ENCODE results near the gene DMD.

The DMD gene

GRCh38 chrX:31126205-31126604, 2085.1 kb downstream of the DMD start:
- DNase-seq (ENCODE audit: insufficient read length) = no peak
- FAIRE-seq = no peak
- TF ChIP-seq TAF1 (IDR thresholded peaks at IDR 0.05; ENCODE audit: borderline replicate concordance, low read depth, low read length) = no peak
- no peak for TF ChIP-seq POLR2AphosphoS5 (IDR thresholded peaks at IDR 0.05; ENCODE audit: low read depth, low read length)
- no peak for TF ChIP-seq POLR2A (IDR thresholded peaks at IDR 0.05; ENCODE audit: low read depth, low read length)

GRCh38 chrX:31124536-31124935, 2086.8 kb downstream of the DMD start:
- TF ChIP-seq TAF1 (IDR thresholded peaks at IDR 0.05; ENCODE audit: borderline replicate concordance, low read depth, low read length) (no peak), POLR2AphosphoS5 (IDR thresholded peaks at IDR 0.05; ENCODE audit: low read depth, low read length) (no peak), POLR2A (IDR thresholded peaks at IDR 0.05; ENCODE audit: low read depth, low read length) (no peak)
- DNase-seq (ENCODE audit: insufficient read length) (no peak), FAIRE-seq (no peak)

- FAIRE-seq (no peak), DNase-seq (ENCODE audit: insufficient read length) (no peak)
- TF ChIP-seq POLR2AphosphoS5 (IDR thresholded peaks at IDR 0.05; ENCODE audit: low read depth, low read length) (no peak), TAF1 (IDR thresholded peaks at IDR 0.05; ENCODE audit: borderline replicate concordance, low read depth, low read length) (no peak), POLR2A (IDR thresholded peaks at IDR 0.05; ENCODE audit: low read depth, low read length) (no peak)
These were observed 2088.0 kb downstream of the DMD start for GRCh38 chrX:31123335-31123734.

GRCh38 chrX:31117266-31117665, 2094.1 kb downstream of the DMD start:
- no peak for DNase-seq (ENCODE audit: insufficient read length)
- no peak for TF ChIP-seq POLR2AphosphoS5 (IDR thresholded peaks at IDR 0.05; ENCODE audit: low read depth, low read length)
- TF ChIP-seq POLR2A (IDR thresholded peaks at IDR 0.05; ENCODE audit: low read depth, low read length) = no peak
- no peak for TF ChIP-seq TAF1 (IDR thresholded peaks at IDR 0.05; ENCODE audit: borderline replicate concordance, low read depth, low read length)
- no peak for FAIRE-seq

- DNase-seq (ENCODE audit: insufficient read length) (no peak), FAIRE-seq (no peak)
- TF ChIP-seq POLR2AphosphoS5 (IDR thresholded peaks at IDR 0.05; ENCODE audit: low read depth, low read length) = no peak
- TF ChIP-seq POLR2A (IDR thresholded peaks at IDR 0.05; ENCODE audit: low read depth, low read length) = no peak
- no peak for TF ChIP-seq TAF1 (IDR thresholded peaks at IDR 0.05; ENCODE audit: borderline replicate concordance, low read depth, low read length)
These were observed 2096.0 kb downstream of the DMD start for GRCh38 chrX:31115398-31115797.

- no peak for TF ChIP-seq POLR2AphosphoS5 (IDR thresholded peaks at IDR 0.05; ENCODE audit: low read depth, low read length)
- no peak for TF ChIP-seq TAF1 (IDR thresholded peaks at IDR 0.05; ENCODE audit: borderline replicate concordance, low read depth, low read length)
- no peak for TF ChIP-seq POLR2A (IDR thresholded peaks at IDR 0.05; ENCODE audit: low read depth, low read length)
- peak; percentile 36 for FAIRE-seq
- no peak for DNase-seq (ENCODE audit: insufficient read length)
These were observed 2096.5 kb downstream of the DMD start for GRCh38 chrX:31114858-31115257.

- FAIRE-seq = no peak
- TF ChIP-seq POLR2AphosphoS5 (IDR thresholded peaks at IDR 0.05; ENCODE audit: low read depth, low read length) (no peak), POLR2A (IDR thresholded peaks at IDR 0.05; ENCODE audit: low read depth, low read length) (no peak), TAF1 (IDR thresholded peaks at IDR 0.05; ENCODE audit: borderline replicate concordance, low read depth, low read length) (no peak)
- no peak for DNase-seq (ENCODE audit: insufficient read length)
These were observed 2098.9 kb downstream of the DMD start for GRCh38 chrX:31112226-31112999.

GRCh38 chrX:31110657-31111056, 2100.7 kb downstream of the DMD start:
- no peak for TF ChIP-seq TAF1 (IDR thresholded peaks at IDR 0.05; ENCODE audit: borderline replicate concordance, low read depth, low read length)
- TF ChIP-seq POLR2A (IDR thresholded peaks at IDR 0.05; ENCODE audit: low read depth, low read length) = no peak
- TF ChIP-seq POLR2AphosphoS5 (IDR thresholded peaks at IDR 0.05; ENCODE audit: low read depth, low read length) = no peak
- DNase-seq (ENCODE audit: insufficient read length) (no peak), FAIRE-seq (no peak)

- no peak for FAIRE-seq
- DNase-seq (ENCODE audit: insufficient read length) = no peak
- TF ChIP-seq TAF1 (IDR thresholded peaks at IDR 0.05; ENCODE audit: borderline replicate concordance, low read depth, low read length) (no peak), POLR2A (IDR thresholded peaks at IDR 0.05; ENCODE audit: low read depth, low read length) (no peak), POLR2AphosphoS5 (IDR thresholded peaks at IDR 0.05; ENCODE audit: low read depth, low read length) (no peak)
These were observed 2111.7 kb downstream of the DMD start for GRCh38 chrX:31099536-31100090.

GRCh38 chrX:31098079-31098478, 2113.3 kb downstream of the DMD start:
- DNase-seq (ENCODE audit: insufficient read length) (no peak), FAIRE-seq (no peak)
- no peak for TF ChIP-seq POLR2AphosphoS5 (IDR thresholded peaks at IDR 0.05; ENCODE audit: low read depth, low read length)
- TF ChIP-seq POLR2A (IDR thresholded peaks at IDR 0.05; ENCODE audit: low read depth, low read length) = no peak
- no peak for TF ChIP-seq TAF1 (IDR thresholded peaks at IDR 0.05; ENCODE audit: borderline replicate concordance, low read depth, low read length)

- TF ChIP-seq POLR2AphosphoS5 (IDR thresholded peaks at IDR 0.05; ENCODE audit: low read depth, low read length) = no peak
- TF ChIP-seq TAF1 (IDR thresholded peaks at IDR 0.05; ENCODE audit: borderline replicate concordance, low read depth, low read length) = no peak
- TF ChIP-seq POLR2A (IDR thresholded peaks at IDR 0.05; ENCODE audit: low read depth, low read length) = no peak
- DNase-seq (ENCODE audit: insufficient read length) (no peak), FAIRE-seq (no peak)
These were observed 2117.7 kb downstream of the DMD start for GRCh38 chrX:31093639-31093975.

GRCh38 chrX:31092970-31093638, 2118.2 kb downstream of the DMD start:
- no peak for DNase-seq (ENCODE audit: insufficient read length)
- no peak for FAIRE-seq
- TF ChIP-seq POLR2AphosphoS5 (IDR thresholded peaks at IDR 0.05; ENCODE audit: low read depth, low read length) = no peak
- no peak for TF ChIP-seq TAF1 (IDR thresholded peaks at IDR 0.05; ENCODE audit: borderline replicate concordance, low read depth, low read length)
- no peak for TF ChIP-seq POLR2A (IDR thresholded peaks at IDR 0.05; ENCODE audit: low read depth, low read length)
